Choroid plexus epithelial cell (primary cell): ENCODE measurements around the gene BMP5.
A peak's percentile ranks its signal among the peaks of the same experiment; 100 is the strongest.

Experiments
- DNase-seq: peaks from one replicate; pipeline ENCODE4 v3.0.0-alpha.2; 2010; ENCODE audit warnings: low read depth
- H3K4me3 ChIP-seq: 2 replicates; pipeline ENCODE4 v1.5.1; 2011; ENCODE audit warnings: low read depth, mild to moderate bottlenecking, control low read depth, low read length, moderate library complexity
- TF ChIP-seq, protein P1 (sequence below): conservative IDR thresholded peaks from 2 replicates; pipeline ENCODE4 v1.5.1; 2011; ENCODE audit warnings: low read depth, mild to moderate bottlenecking, control low read depth, inconsistent platforms, low read length, moderate library complexity

Gene BMP5

DNA sequence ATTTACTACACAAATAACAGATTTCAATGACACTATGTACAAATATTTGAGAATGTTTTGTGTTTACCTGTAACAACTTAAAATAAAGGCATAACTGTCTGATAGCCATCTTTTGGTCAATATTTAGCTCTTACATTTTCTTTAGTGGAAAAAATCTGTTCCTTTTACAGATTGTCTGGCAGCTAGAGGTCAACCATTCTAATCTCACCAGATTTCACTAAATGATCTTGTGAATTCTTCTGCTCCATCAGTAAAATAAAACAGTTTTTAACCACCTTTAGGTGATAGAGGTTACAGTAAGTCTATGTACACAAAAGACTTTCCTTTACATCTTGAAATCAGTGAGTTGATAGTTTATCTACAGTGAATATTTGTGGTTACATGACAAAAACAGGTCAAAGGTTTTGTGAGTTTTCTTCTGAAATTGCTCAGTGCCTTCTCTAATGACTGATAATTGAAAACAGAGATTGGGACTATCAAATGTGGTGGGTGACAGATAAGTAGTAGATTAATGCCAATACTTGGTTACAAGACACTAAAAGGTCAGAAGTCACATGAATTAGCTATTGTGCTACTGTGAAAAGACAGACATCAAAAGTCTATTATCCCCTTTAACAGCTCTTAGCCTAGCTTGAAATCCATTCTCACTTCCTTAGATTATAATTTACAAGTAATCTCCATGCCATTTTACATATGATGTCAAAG lies 47.4 kb downstream of the BMP5 start:
- no peak overlapping the region for H3K4me3 ChIP-seq
- no peak for DNase-seq
- TF ChIP-seq, protein P1, sequence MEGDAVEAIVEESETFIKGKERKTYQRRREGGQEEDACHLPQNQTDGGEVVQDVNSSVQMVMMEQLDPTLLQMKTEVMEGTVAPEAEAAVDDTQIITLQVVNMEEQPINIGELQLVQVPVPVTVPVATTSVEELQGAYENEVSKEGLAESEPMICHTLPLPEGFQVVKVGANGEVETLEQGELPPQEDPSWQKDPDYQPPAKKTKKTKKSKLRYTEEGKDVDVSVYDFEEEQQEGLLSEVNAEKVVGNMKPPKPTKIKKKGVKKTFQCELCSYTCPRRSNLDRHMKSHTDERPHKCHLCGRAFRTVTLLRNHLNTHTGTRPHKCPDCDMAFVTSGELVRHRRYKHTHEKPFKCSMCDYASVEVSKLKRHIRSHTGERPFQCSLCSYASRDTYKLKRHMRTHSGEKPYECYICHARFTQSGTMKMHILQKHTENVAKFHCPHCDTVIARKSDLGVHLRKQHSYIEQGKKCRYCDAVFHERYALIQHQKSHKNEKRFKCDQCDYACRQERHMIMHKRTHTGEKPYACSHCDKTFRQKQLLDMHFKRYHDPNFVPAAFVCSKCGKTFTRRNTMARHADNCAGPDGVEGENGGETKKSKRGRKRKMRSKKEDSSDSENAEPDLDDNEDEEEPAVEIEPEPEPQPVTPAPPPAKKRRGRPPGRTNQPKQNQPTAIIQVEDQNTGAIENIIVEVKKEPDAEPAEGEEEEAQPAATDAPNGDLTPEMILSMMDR = no peak

DNA sequence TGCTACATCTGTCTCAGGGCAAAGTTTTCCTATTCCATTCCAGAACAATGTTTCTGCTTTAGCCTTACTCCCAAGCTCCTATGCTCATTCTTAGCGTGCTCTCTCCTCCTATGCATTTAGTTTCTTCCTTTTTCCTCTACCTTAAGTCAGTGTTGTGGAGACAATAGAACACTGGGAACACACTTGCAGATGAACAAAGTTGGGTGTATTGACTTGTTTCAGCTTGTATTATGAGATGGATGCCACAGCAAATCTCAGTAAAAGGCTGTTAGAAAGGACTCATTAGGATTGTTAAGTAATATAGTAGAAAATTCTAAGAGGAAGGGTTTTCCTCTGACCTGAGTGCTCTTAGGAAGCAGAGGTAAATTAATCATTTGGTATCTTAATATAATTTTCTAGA lies 48.4 kb downstream of the BMP5 start:
- TF ChIP-seq, protein P1 = no peak
- DNase-seq = no peak
- no peak overlapping the region for H3K4me3 ChIP-seq

DNA sequence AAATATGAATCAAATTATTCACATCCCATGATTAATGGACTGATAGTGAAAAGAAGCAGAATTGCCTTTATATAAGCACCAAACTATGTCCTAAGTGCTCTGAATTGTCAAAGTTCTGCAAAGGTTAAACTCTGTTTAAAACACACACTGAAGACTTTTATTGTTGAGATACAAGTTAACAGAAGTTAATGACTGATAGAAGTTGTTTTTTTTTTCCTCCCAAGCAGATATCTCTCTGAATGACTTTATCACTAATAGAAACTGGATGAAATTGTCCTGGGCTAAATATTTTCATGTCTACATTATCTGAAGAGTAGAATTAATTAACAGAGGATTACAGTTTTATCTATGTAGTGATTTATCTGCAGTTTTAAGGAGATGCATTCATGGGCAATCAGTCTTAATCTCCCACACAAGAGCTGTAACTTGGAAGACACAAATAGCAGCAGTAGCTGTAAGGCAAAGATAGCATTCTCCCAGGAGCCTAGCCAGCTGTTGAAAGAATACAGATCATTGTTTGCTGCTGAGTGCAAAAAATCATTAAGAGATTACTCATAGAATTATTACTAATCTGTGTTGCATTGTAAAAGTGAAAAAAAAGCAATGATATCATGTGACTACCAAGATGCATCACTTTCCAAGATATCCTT lies 49.9 kb downstream of the BMP5 start:
- H3K4me3 ChIP-seq = no peak overlapping the region
- DNase-seq = peak; percentile 79
- TF ChIP-seq, protein P1 = no peak

DNA sequence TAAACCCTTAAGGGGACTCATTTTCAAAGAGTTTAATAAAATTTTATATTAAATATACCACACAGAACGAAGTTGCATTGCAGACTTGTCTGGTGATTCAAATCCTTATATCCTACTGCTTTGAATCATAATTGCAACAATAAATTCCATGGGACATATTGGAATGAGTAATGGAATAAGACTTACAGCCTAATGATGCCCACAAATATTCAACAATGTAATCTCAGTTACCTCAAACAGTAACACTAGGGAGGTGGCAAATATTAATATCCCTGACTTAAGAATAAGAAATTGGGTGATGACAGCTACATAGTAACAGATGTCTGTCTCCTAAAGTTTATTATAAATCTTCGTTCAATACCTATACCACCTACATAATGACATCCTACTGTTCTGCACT lies 52.6 kb downstream of the BMP5 start:
- peak; percentile 48 for DNase-seq
- H3K4me3 ChIP-seq = no peak overlapping the region
- TF ChIP-seq, protein P1 = no peak

DNA sequence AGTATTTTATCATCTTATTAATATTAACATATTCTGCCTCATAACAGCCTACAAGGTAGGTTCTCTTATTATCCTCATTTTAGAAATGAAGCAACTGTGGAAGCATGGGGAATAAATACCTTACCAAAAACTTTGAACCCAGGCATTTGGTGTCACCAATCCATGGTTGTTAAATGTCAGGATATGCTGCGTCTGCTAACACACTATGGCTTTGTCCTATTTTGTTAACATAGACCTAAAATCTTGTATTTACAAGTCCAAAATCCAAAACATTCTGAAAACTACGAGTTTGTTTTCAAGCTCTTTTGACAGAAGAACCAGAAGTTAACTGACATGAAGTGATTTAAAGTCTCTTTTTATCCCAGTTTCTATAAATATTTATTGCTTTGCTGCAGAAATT lies 53.4 kb downstream of the BMP5 start:
- H3K4me3 ChIP-seq = no peak overlapping the region
- TF ChIP-seq, protein P1 = no peak
- DNase-seq = no peak

DNA sequence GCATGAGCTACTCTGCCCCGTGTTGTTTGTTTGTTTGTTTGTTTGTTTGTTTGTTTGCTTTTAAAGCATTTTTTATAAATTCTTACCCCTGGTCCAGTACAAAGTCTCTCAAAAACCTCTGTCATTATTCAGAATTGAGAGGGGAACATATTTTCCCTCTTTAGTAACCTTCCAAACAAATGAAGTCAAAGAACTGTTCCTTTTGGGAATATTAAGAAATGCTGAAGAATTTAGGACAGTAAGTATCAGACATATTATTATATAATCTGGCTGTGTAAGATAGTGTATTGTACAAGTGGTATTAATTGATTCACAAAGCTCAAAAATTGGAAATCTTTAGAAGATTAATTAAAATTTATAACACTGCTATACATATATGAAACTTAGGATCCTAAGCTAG lies 54.7 kb downstream of the BMP5 start:
- TF ChIP-seq, protein P1 = no peak
- no peak overlapping the region for H3K4me3 ChIP-seq
- no peak for DNase-seq

DNA sequence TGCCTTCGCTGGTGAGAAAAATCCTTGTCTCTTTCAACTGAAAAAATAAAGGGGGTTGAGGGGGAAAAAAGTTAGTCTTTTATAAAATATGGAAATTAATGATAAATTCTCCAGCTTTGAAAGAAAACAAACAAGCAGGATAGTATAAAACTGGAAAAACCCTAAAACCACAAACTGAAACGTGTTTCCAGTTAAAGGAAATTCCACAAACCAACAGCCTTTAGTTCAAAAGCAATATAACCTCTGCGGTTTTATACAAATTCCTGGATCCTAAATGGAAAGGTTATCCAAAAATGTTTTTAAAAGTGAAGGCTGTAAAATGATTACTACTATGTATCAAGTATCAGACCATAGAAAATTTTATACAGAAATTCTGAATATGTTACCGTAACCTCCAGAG lies 55.6 kb downstream of the BMP5 start:
- DNase-seq = peak; percentile 47

More for the DNA sequence above, 55.6 kb downstream of the BMP5 start:
- no peak overlapping the region for H3K4me3 ChIP-seq
- TF ChIP-seq, protein P1 = no peak
